Cardiac fibroblast (primary cell): ENCODE data around the gene MEIS1.

Experiments used
- DNase-seq, 2 donors: peaks; one replicate each; pipeline versions ENCODE4 v3.0.0 to v3.0.0-alpha.2; 2010; ENCODE audit warnings: low read depth in 2 of 2
- H3K4me3 ChIP-seq, 2 donors: replicated peaks in 1 of 2; 1 replicate in 1 of 2; 2 replicates in 1 of 2; pipeline ENCODE4 v1.5.1; 2011; ENCODE audit warnings: low read depth in 2 of 2, low read length in 2 of 2, mild to moderate bottlenecking in 2 of 2, moderate library complexity in 1 of 2
- TF ChIP-seq, protein P1 (sequence below): IDR thresholded peaks from one replicate; pipeline ENCODE4 v1.5.1; 2011; ENCODE audit warnings: low read depth, mild to moderate bottlenecking, low read length, inconsistent platforms

The MEIS1 gene

DNA sequence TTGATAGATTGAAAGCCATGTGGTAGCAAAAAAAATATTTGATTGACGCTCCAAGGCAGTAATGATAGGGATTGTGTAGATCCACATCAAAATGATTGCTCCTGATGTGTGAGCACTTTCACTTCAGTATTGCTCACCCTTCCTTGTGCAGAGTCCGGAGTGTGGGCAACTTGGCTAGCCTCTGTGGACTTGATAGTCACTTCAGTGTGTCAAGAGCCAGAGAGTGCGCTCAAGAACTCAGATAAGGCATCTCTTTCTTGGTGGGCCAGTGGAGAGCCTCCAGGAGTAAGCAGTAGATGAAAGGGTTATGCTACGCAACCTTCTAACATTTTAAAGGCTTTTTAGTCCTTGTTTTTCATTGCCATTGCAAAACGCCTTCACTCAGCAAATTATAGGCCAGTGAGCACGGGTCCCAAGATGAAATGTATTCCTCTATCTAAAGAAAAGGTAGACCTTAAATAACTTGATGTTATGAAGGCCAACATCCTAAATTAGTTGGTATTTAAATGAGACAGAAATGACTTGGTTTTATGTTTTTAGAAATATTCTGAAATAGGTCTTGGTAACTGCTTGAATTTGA, 84.4 kb downstream of the MEIS1 start:
- TF ChIP-seq, protein P1, sequence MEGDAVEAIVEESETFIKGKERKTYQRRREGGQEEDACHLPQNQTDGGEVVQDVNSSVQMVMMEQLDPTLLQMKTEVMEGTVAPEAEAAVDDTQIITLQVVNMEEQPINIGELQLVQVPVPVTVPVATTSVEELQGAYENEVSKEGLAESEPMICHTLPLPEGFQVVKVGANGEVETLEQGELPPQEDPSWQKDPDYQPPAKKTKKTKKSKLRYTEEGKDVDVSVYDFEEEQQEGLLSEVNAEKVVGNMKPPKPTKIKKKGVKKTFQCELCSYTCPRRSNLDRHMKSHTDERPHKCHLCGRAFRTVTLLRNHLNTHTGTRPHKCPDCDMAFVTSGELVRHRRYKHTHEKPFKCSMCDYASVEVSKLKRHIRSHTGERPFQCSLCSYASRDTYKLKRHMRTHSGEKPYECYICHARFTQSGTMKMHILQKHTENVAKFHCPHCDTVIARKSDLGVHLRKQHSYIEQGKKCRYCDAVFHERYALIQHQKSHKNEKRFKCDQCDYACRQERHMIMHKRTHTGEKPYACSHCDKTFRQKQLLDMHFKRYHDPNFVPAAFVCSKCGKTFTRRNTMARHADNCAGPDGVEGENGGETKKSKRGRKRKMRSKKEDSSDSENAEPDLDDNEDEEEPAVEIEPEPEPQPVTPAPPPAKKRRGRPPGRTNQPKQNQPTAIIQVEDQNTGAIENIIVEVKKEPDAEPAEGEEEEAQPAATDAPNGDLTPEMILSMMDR, result no peak
- no peak for DNase-seq

DNA sequence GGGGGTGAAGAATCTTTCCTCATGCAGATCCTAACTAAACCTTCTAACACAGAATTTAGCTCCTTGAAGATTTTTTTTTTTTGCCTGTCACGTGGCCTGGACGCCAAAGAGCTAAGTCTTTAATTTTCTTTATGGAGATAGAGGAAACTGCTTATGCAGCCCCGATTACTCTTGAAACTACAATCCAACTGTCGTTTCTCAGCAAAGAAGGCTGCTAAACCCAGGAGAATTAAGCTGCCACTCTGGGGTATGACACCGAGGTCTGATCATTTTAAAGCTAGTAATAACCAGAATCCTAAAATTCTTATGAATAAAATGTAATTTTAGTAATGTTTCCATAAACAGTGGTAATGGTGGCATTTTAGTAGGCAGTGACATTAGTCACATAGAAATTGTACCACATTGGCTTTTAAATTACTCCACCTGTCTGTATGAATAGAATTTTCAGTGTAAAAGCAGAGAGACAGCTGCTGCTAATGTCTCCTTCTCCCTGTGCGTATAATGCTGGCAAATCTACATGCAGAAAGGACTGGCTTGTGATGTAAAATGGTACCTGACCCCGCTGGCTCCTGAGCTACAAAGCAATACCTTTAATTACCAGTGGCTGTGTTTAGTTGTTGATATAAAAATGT, 86.5 kb downstream of the MEIS1 start:
- TF ChIP-seq, protein P1, result no peak
- no peak for DNase-seq
- H3K4me3 ChIP-seq, result no peak overlapping the region

More for the DNA sequence above, 84.4 kb downstream of the MEIS1 start:
- no peak overlapping the region for H3K4me3 ChIP-seq

DNA sequence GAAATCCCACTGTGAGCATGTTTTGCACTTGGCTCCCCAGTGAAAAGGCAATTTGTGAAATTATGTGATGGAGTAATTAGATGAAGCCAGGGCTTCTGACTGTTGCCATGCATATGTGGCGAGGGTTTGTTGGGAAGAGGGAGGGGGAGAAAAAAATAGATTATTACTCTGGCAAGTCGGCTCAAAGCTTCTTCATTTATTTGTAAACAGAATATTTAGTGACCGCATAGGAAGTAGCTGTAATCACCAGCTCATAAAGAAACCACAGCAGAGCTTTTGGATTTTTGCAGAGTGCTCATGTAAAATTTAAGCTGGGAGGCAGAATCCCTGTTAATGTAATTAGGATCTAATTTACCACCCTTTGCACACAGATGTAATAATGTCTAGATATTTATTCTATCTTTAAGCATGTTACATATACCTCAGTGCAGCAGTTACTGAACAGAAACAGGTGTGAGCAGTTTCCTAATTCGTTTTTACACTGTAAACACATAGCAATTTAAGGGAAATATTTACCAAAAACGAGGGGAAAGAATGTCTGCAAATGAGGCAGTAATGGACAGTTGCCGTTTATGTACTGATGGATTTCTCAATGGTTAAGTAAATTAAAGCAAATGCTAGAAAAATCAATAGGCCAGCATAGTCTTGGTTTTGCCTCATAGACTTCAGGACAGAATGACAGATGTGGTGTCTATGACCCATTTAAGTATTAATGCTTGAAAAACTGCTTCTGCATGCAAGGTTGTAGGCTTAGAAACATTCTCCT, 87.9 kb downstream of the MEIS1 start:
- H3K4me3 ChIP-seq, result no peak overlapping the region
- no peak for DNase-seq
- TF ChIP-seq, protein P1, result no peak

DNA sequence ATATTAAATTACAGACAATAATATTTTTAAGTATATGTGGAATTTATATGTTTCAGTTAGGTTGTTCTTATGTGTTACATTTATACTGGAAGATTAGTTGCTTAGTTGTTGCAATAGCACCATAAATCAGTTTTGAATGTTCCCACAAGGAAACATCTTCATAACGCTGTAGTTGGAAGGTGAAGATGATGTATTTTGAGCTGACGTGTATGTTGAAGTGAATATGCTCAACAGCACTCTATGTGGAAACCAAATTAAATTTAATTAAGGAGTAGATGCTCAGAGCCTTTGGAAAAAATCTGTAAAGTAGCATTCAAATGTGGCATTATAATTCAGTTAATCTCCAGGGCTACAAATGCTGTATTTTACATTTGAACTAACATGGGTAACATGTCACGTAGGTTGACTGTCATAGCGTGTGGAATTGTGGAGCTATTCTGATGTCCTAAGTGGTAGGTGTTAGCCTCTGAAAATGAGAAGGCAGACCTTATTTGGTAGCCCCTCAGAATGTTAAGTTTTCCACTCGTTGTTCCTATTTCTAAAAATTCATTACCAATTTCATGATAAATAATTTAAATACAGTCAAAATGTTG, 88.5 kb downstream of the MEIS1 start:
- H3K4me3 ChIP-seq, result no peak overlapping the region
- TF ChIP-seq, protein P1, result no peak
- no peak for DNase-seq

DNA sequence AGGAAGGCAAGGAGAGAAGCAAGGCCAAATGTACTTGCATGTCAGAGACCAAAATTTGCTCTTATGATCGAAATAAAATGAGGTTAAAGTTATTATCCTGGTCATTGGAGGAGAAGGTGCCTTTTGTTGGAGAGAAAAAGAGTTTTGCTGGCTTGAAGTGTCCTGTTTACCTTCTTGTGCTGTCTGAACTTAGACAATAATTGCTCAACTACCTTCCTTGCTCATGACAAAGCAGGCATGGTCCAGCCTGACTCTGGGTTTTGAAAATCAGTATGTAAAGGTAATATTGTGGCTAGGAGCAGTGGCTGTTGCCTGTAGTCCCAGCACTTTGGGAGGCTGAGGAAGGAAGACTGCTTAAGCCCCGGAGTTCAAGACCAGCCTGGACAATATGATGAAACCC, 89.1 kb downstream of the MEIS1 start:
- H3K4me3 ChIP-seq, result no peak overlapping the region
- DNase-seq, result no peak
- TF ChIP-seq, protein P1, result no peak

DNA sequence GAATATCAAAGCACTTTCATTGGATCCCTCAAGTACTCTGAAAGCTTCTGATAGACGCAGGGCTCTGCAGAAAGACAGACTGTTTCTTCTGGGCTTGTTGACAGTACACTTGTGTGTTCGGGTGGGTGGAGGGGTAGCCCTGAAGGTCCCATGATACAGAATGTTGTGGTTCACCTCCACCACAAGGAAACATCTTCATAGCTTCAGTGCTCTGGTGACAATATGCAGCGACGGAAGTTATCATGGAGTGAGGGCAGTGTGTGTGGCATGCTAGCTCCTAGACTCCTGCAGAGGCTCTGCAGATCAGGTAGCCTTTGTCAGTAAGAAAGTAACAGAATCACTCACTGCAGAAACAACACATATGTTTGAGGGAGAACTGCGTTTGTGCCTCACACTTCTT, 90.7 kb downstream of the MEIS1 start:
- TF ChIP-seq, protein P1, result no peak
- no peak overlapping the region for H3K4me3 ChIP-seq
- no peak for DNase-seq
